D721Med (cell line): ENCODE measurements around the gene GRIA1.
"Not testable (repeated sequence)": the region's sequence is repeated elsewhere in the genome, so short reads cannot be mapped to it uniquely, and the experiment has no call there.

ENCODE experiments used
- DNase-seq: peaks from one replicate; pipeline ENCODE4 v3.0.0; 2011; ENCODE audit warnings: low spot score; ENCODE audit not compliant: insufficient read length
- FAIRE-seq: peaks from 2 replicates; lab custom pipeline; 2011; peaks lifted over from hg19 to GRCh38; lab: Jason Lieb, UNC
- CTCF ChIP-seq: IDR thresholded peaks from 2 replicates; pipeline ENCODE4 v1.5.1; 2012; ENCODE audit warnings: mild to moderate bottlenecking, control low read depth; ENCODE audit not compliant: insufficient read depth; ENCODE audit errors: missing control alignments

Gene GRIA1

GRCh38 chr5:153823036-153823435, 332.6 kb downstream of the GRIA1 start:
- DNase-seq (no peak), FAIRE-seq (no peak)
- no peak for TF ChIP-seq CTCF

GRCh38 chr5:153824909-153825308, 334.4 kb downstream of the GRIA1 start:
- no peak for FAIRE-seq
- no peak for DNase-seq
- TF ChIP-seq CTCF: no peak

GRCh38 chr5:153827397-153827796, 336.9 kb downstream of the GRIA1 start:
- FAIRE-seq (no peak), DNase-seq (no peak)
- TF ChIP-seq CTCF: peak; percentile 33

- DNase-seq (no peak), FAIRE-seq (no peak)
- TF ChIP-seq CTCF: no peak
Measured at GRCh38 chr5:153829510-153830065, 339.1 kb downstream of the GRIA1 start.

GRCh38 chr5:153831973-153832372, 341.5 kb downstream of the GRIA1 start:
- FAIRE-seq (no peak), DNase-seq (no peak)
- no peak for TF ChIP-seq CTCF

- TF ChIP-seq CTCF: no peak
- no peak for DNase-seq
- peak; percentile 86 for FAIRE-seq
Measured at GRCh38 chr5:153835891-153836515, 345.5 kb downstream of the GRIA1 start.

GRCh38 chr5:153849303-153850113, 359.0 kb downstream of the GRIA1 start:
- FAIRE-seq, DNase-seq: not testable (repeated sequence)
